HepG2 (cell line): ENCODE measurements around the gene DCDC2. TPM values are rescaled to one million over a fixed set of nuclear protein-coding genes. Genes with fewer than 3 reads are reported as not detected.

ENCODE experiments used
- ATAC-seq: fragments of 200-7000 bp; cut with Tn5 transposase; 3 replicates; pipeline ENCODE4 v1.9.1; 2020; ENCODE audit warnings: mild to moderate bottlenecking, moderate library complexity
- BruUV-seq: library from RNA; stranded (reverse); fragments of 400-500 nt; replicated peaks from 2 replicates; lab custom pipeline; 2021; lab: Mats Ljungman, UMichigan
- CTCF ChIA-PET: fragments of 300-600 bp; formaldehyde crosslinking; extraction: SDS; loops from one replicate; lab custom pipeline; 2021; ENCODE audit warnings: low total read pairs, inconsistent platforms, low intra/inter-chr PET ratio; lab: Yijun Ruan, JAX
- POLR2A ChIA-PET: fragments of 350-600 bp; sonication (Branson Sonifier 250); formaldehyde crosslinking; loops from one replicate; lab custom pipeline; 2020; ENCODE audit warnings: antibody characterized with exemption, inconsistent platforms; lab: Yijun Ruan, JAX
- DNase-seq: peaks from one replicate; pipeline ENCODE4 v3.0.0-alpha.2; 2015; ENCODE audit warnings: low spot score
- FAIRE-seq: peaks from 3 replicates; lab custom pipeline; 2011; peaks lifted over from hg19 to GRCh38; lab: Jason Lieb, UNC
- H2AFZ ChIP-seq: one replicate; pipeline ENCODE4 v1.6.1; 2011; ENCODE audit warnings: low read length, inconsistent platforms
- H3K27ac ChIP-seq: fragments of 300-600 bp; 3 replicates; pipeline ENCODE4 v1.8.0; 2011; ENCODE audit warnings: mixed run types, mild to moderate bottlenecking, mixed read lengths, low read length, inconsistent platforms; ENCODE audit not compliant: insufficient read depth; ENCODE audit errors: extremely low read length
- H3K27me3 ChIP-seq, 2 experiments: fragments of 200-600 bp in 1 of 2; 2 replicates in 1 of 2; 3 replicates in 1 of 2; pipeline versions ENCODE4 v1.6.0 to v1.8.0; 2011; ENCODE audit warnings: low read length in 2 of 2, mild to moderate bottlenecking in 2 of 2, moderate library complexity in 2 of 2, inconsistent platforms in 1 of 2; ENCODE audit not compliant: insufficient read depth in 2 of 2, control insufficient read depth in 1 of 2
- H3K36me3 ChIP-seq, 2 experiments: fragments of 200-600 bp in 1 of 2; replicated peaks in 1 of 2; 2 replicates in 1 of 2; 3 replicates in 1 of 2; pipeline versions ENCODE4 v1.5.1 to v1.8.0; 2011; ENCODE audit warnings: low read length in 2 of 2, inconsistent platforms in 1 of 2; ENCODE audit not compliant: insufficient read depth in 2 of 2, control insufficient read depth in 1 of 2
- H3K4me1 ChIP-seq: 2 replicates; pipeline ENCODE4 v1.5.1; 2012; ENCODE audit warnings: low read length, inconsistent platforms; ENCODE audit not compliant: insufficient read depth
- H3K4me2 ChIP-seq: 2 replicates; pipeline ENCODE4 v1.6.0; 2011; ENCODE audit warnings: low read depth, low read length, inconsistent platforms
- H3K4me3 ChIP-seq, 3 experiments: fragments of 200-600 bp in 1 of 3; sonication (generic), shearing (Covaris generic) in 1 of 3; replicated peaks in 1 of 3; 2 replicates each; pipeline ENCODE4 v1.5.1; 2011 to 2016; ENCODE audit warnings: low read length in 3 of 3, inconsistent platforms in 2 of 3, low read depth in 2 of 3, mild to moderate bottlenecking in 2 of 3, control low read depth in 1 of 3, mixed read lengths in 1 of 3; ENCODE audit not compliant: insufficient read depth in 1 of 3
- H3K79me2 ChIP-seq: one replicate; pipeline ENCODE4 v1.6.1; 2011; ENCODE audit warnings: low read length, inconsistent platforms; ENCODE audit not compliant: insufficient read depth
- H3K9ac ChIP-seq: 2 replicates; pipeline ENCODE4 v1.6.0; 2011; ENCODE audit warnings: mild to moderate bottlenecking, low read depth, low read length, inconsistent platforms; ENCODE audit not compliant: insufficient read depth
- H3K9me3 ChIP-seq: 2 replicates; pipeline ENCODE4 v1.5.1; 2012; ENCODE audit warnings: mild to moderate bottlenecking, low read length
- H4K20me1 ChIP-seq: 2 replicates; pipeline ENCODE4 v1.6.0; 2011; ENCODE audit warnings: inconsistent platforms, mild to moderate bottlenecking, low read length, moderate library complexity; ENCODE audit not compliant: insufficient read depth
- ARID3A ChIP-seq: IDR thresholded peaks from 2 replicates; pipeline ENCODE4 v1.6.1; 2012; ENCODE audit warnings: low read depth, low read length, improper control_type of control experiment
- ASH2L ChIP-seq: fragments of 300-600, 200-600 bp; sonication (generic); IDR thresholded peaks from 2 replicates; pipeline ENCODE4 v1.7.0; 2017; ENCODE audit warnings: low read depth, mild to moderate bottlenecking, moderate library complexity, mixed read lengths, low read length; ENCODE audit not compliant: insufficient read length
- BATF2 ChIP-seq: sonication (generic); formaldehyde crosslinking; IDR thresholded peaks from 2 replicates; pipeline ENCODE4 v1.8.0; 2022; ENCODE audit warnings: mild to moderate bottlenecking, missing genetic modification reagents, moderate library complexity
- CEBPB ChIP-seq: IDR thresholded peaks from 2 replicates; pipeline ENCODE4 v1.6.1; 2011; ENCODE audit warnings: low read depth, low read length, improper control_type of control experiment, borderline replicate concordance
- CHD2 ChIP-seq: IDR thresholded peaks from 2 replicates; pipeline ENCODE4 v1.6.1; 2011; ENCODE audit warnings: low read depth, low read length, improper control_type of control experiment
- CREB1 ChIP-seq, 2 experiments: fragments of 450-650 bp in 1 of 2; IDR thresholded peaks; 2 replicates each; pipeline ENCODE4 v1.6.1; 2016 to 2017; ENCODE audit warnings: control low read depth in 1 of 2, mild to moderate bottlenecking in 1 of 2, missing compliant biosample characterization in 1 of 2, missing genetic modification characterization in 1 of 2
- CSRNP1 ChIP-seq: sonication (generic); formaldehyde crosslinking; IDR thresholded peaks from 2 replicates; pipeline ENCODE4 v1.8.1; 2023; ENCODE audit warnings: mild to moderate bottlenecking, missing genetic modification reagents
- DMAP1 ChIP-seq: IDR thresholded peaks from 2 replicates; pipeline ENCODE4 v1.6.1; 2016
- IKZF4 ChIP-seq: sonication (generic); formaldehyde crosslinking; IDR thresholded peaks from 2 replicates; pipeline ENCODE4 v1.5.1; 2020; ENCODE audit warnings: borderline replicate concordance, mild to moderate bottlenecking, low read depth, missing genetic modification reagents; ENCODE audit errors: not compliant biosample characterization
- KLF6 ChIP-seq: IDR thresholded peaks from 2 replicates; pipeline ENCODE4 v1.8.0; 2016; ENCODE audit warnings: missing biosample characterization, missing genetic modification reagents
- MAFF ChIP-seq: IDR thresholded peaks from 2 replicates; pipeline ENCODE4 v1.6.1; 2011; ENCODE audit warnings: low read depth, low read length, improper control_type of control experiment
- MAX ChIP-seq: IDR thresholded peaks from 2 replicates; pipeline ENCODE4 v1.6.1; 2012; ENCODE audit warnings: inconsistent platforms
- MIXL1 ChIP-seq: IDR thresholded peaks from 2 replicates; pipeline ENCODE4 v1.6.1; 2016
- SPEN ChIP-seq: sonication (generic); formaldehyde crosslinking; IDR thresholded peaks from 2 replicates; pipeline ENCODE4 v1.5.1; 2020; ENCODE audit warnings: low read depth, mild to moderate bottlenecking, missing genetic modification reagents
- ZNF224 ChIP-seq: sonication (generic); formaldehyde crosslinking; IDR thresholded peaks from 2 replicates; pipeline ENCODE4 v1.5.0; 2020; ENCODE audit warnings: mild to moderate bottlenecking, missing genetic modification reagents
- ZNF276 ChIP-seq: sonication (generic); formaldehyde crosslinking; IDR thresholded peaks from 2 replicates; pipeline ENCODE4 v1.4.0; 2020; ENCODE audit warnings: mild to moderate bottlenecking, low read depth, missing genetic modification reagents
- ZNF703 ChIP-seq: sonication (generic); formaldehyde crosslinking; IDR thresholded peaks from 2 replicates; pipeline ENCODE4 v1.5.1; 2020; ENCODE audit warnings: missing genetic modification reagents, mild to moderate bottlenecking, moderate library complexity, borderline replicate concordance
- WGBS: methylation state at CpG from one replicate; pipeline ENCODE4 v1.1.6; 2017; ENCODE audit warnings: low lambda C conversion rate; 5-methylcytosine and 5-hydroxymethylcytosine counted together
- in situ Hi-C: cut with HindIII; loops from 2 replicates; pipeline ENCODE4 v1.10.0; 2017; ENCODE audit warnings: low pct_unique_long_range_greater_than_20kb; ENCODE audit not compliant: extremely low pct_ligation_motif_present
- intact Hi-C: fragments of 100-400 bp; cut with micrococcal nuclease; formaldehyde crosslinking; loops from one replicate; pipeline ENCODE4 v1.10.0; 2022; ENCODE audit not compliant: unreplicated experiment
- polyA plus RNA-seq, 8 experiments: library from polyadenylated mRNA; depleted of rRNA in 3 of 8; stranded (reverse) in 7 of 8; unstranded in 1 of 8; fragments of >200 nt; fragmentation: Illumina TruSeq in 4 of 8; extraction: Trizol in 4 of 8; gene quantifications; 2 replicates each; pipeline versions ENCODE4 v1.2.1 to v1.2.3, GENCODE V29; 2011 to 2016; ENCODE audit warnings: low read depth in 4 of 8, missing spikeins in 1 of 8, mixed read lengths in 1 of 8; ENCODE audit not compliant: insufficient read depth in 1 of 8
- total RNA-seq, 5 experiments: library from RNA; depleted of rRNA; stranded (reverse); fragments of >200 nt; fragmentation: Illumina TruSeq; extraction: Trizol; gene quantifications; 2 replicates each; pipeline ENCODE4 v1.2.3, GENCODE V29; 2016; ENCODE audit warnings: low read depth in 1 of 5

The DCDC2 gene
- total and polyA plus RNA-seq, 2 of the 13 experiments (the other 11 are each of a cell fraction or from before 2014, with no cell fraction given): 9.0 to 36.2 TPM

- Histone ChIP-seq H3K27ac (peak overlapping the region; percentile 84), H4K20me1 (no peaks in the 10 kb centered on the region), H3K79me2 (no peaks in the 10 kb centered on the region), H3K4me2 (peak overlapping the region; percentile 60), H3K9ac (peak overlapping the region; percentile 50), H3K9me3 (no peaks in the 10 kb centered on the region), H3K36me3 (no peaks in the 10 kb centered on the region), H3K27me3 (no peaks in the 10 kb centered on the region), H3K4me3 (peak overlapping the region in 1 of 3 experiments; percentile 15; a peak in 1 of 6 replicates), H2AFZ (no peak overlapping the region), H3K4me1 (peaks cover 55% of the 10 kb centered on the region)
- ChIA-PET POLR2A (interaction anchor here (0.9 to 2.1 kb wide), 5 partner anchors 16 to 57 kb away, joined by 3 to 8 read pairs (median 3); partner anchors contain the start of gene NRSN1), CTCF (no interaction called here)
- WGBS: 6% methylated on average over 8 of the region's 8 CpGs
- ATAC-seq (no peak), FAIRE-seq (no peak), DNase-seq (no peak)
- in situ Hi-C loops (no loop called here), intact Hi-C loops (loop anchor here (1.0 to 10.0 kb wide), 5 partner anchors 21 to 237 kb away; partner anchors contain the start of gene NRSN1)
- BruUV-seq: TSS peak; percentile 57
- TF ChIP-seq ZNF276 (no peak), CREB1 (IDR thresholded peaks at IDR 0.05) (no peak), CREB1 (CRISPR knock-in tag; IDR thresholded peaks at IDR 0.05) (0 out of 2 replicates have a peak, but pooled peaks have one; percentile 45), ZNF224 (0 out of 2 replicates have a peak, but pooled peaks have one; percentile 33), IKZF4 (no peak), MAFF (0 out of 2 replicates have a peak, but pooled peaks have one; percentile 26), CEBPB (peak; percentile 48; the same call in 1 of the 2 replicates), CHD2 (no peak), BATF2 (CRISPR knock-in tag) (no peak), ARID3A (peak; percentile 98), CSRNP1 (CRISPR knock-in tag) (0 out of 2 replicates have a peak, but pooled peaks have one; percentile 72), MIXL1 (CRISPR knock-in tag) (no peak), MAX (peak; percentile 38; the same call in 1 of the 2 replicates), KLF6 (CRISPR knock-in tag) (no peak), ZNF703 (CRISPR knock-in tag) (0 out of 2 replicates have a peak, but pooled peaks have one; percentile 65), SPEN (0 out of 2 replicates have a peak, but pooled peaks have one; percentile 34), DMAP1 (peak; percentile 44; the same call in 1 of the 2 replicates), ASH2L (peak; percentile 94)
These were observed 210.2 kb downstream of the DCDC2 start for GRCh38 chr6:24147511-24148153.
